GM12865 (cell line): Measurements from ENCODE around the gene IRF5.

ENCODE experiments used
- DNase-seq: peaks from one replicate; pipeline ENCODE4 v3.0.0; 2010; ENCODE audit warnings: low read depth
- H3K4me3 ChIP-seq: 2 replicates; pipeline ENCODE4 v1.5.1; 2011; ENCODE audit warnings: mild to moderate bottlenecking, low read depth, low read length, control low read depth
- CTCF ChIP-seq: IDR thresholded peaks from 2 replicates; pipeline ENCODE4 v1.5.1; 2011; ENCODE audit warnings: low read length, control low read depth, low read depth, inconsistent platforms; ENCODE audit not compliant: insufficient read depth; ENCODE audit errors: missing control alignments

Gene IRF5

GRCh38 chr7:128931965-128932861 lies 5.5 kb upstream of the IRF5 start:
- no peak for DNase-seq
- peak overlapping the region; percentile 83 for H3K4me3 ChIP-seq
- TF ChIP-seq CTCF: no peak

- no peak for DNase-seq
- peak overlapping the region; percentile 83 for H3K4me3 ChIP-seq
- TF ChIP-seq CTCF: no peak
Measured at GRCh38 chr7:128932862-128933179, 4.9 kb upstream of the IRF5 start.

GRCh38 chr7:128933180-128933891 lies 4.4 kb upstream of the IRF5 start:
- peak; percentile 92 for DNase-seq
- peak overlapping the region; percentile 83 for H3K4me3 ChIP-seq
- peak; percentile 3 for TF ChIP-seq CTCF

- peak overlapping the region; percentile 83 for H3K4me3 ChIP-seq
- TF ChIP-seq CTCF: no peak
- DNase-seq: peak; percentile 93
Measured at GRCh38 chr7:128934361-128935341, 3.1 kb upstream of the IRF5 start.

- peak overlapping the region; percentile 83 for H3K4me3 ChIP-seq
- TF ChIP-seq CTCF: no peak
- DNase-seq: peak; percentile 46
Measured at GRCh38 chr7:128935342-128935730, 2.4 kb upstream of the IRF5 start.

GRCh38 chr7:128936798-128937197 lies 929 bp upstream of the IRF5 start:
- peak overlapping the region; percentile 83 for H3K4me3 ChIP-seq
- peak; percentile 30 for DNase-seq
- TF ChIP-seq CTCF: no peak
